Caco-2 (cell line): ENCODE measurements around the gene STUM. TPM values are rescaled to one million over a fixed set of nuclear protein-coding genes. Genes with fewer than 3 reads are reported as not detected.
A peak's percentile ranks its signal among the peaks of the same experiment; 100 is the strongest.

Experiments
- BruUV-seq: library from RNA; stranded (reverse); fragments of 400-500 nt; replicated peaks from 2 replicates; lab custom pipeline; 2021; lab: Mats Ljungman, UMichigan
- CTCF ChIA-PET: fragments of 300-600 bp; sonication (Branson Sonifier 250); formaldehyde crosslinking; loops from one replicate; lab custom pipeline; 2022; ENCODE audit warnings: antibody characterized with exemption; lab: Charles Lee
- POLR2A ChIA-PET: fragments of 300-600 bp; sonication (Branson Sonifier 250); formaldehyde crosslinking; loops from one replicate; lab custom pipeline; 2022; ENCODE audit warnings: antibody characterized with exemption; lab: Charles Lee
- DNase-seq, 2 experiments: peaks; one replicate each; pipeline versions ENCODE4 v3.0.0 to v3.0.0-alpha.2; 2020 to 2022
- H3K27me3 ChIP-seq: replicated peaks from 2 replicates; pipeline ENCODE4 v1.6.0; 2011; ENCODE audit warnings: low read length; ENCODE audit not compliant: control insufficient read depth, insufficient read depth
- H3K36me3 ChIP-seq: 2 replicates; pipeline ENCODE4 v1.5.1; 2011; ENCODE audit warnings: low read length; ENCODE audit not compliant: control insufficient read depth, insufficient read depth
- H3K4me1 ChIP-seq: fragments of 250-450 bp; sonication (Bioruptor Pico); 2 replicates; pipeline ENCODE4 v1.5.1; 2020; ENCODE audit warnings: mild to moderate bottlenecking
- H3K4me3 ChIP-seq: 2 replicates; pipeline ENCODE4 v1.5.1; 2011; ENCODE audit warnings: low read depth, mild to moderate bottlenecking, control low read depth, low read length
- H3K9me3 ChIP-seq: fragments of 250-450 bp; sonication (Bioruptor Pico); 2 replicates; pipeline ENCODE4 v1.5.1; 2020; ENCODE audit warnings: mild to moderate bottlenecking, moderate library complexity
- H3K27ac Mint-ChIP-seq: one replicate; pipeline ENCODE4 v1.8.0; 2022; ENCODE audit warnings: mixed read lengths; ENCODE audit not compliant: unreplicated experiment
- H3K27me3 Mint-ChIP-seq: one replicate; pipeline ENCODE4 v1.8.0; 2022; ENCODE audit warnings: mixed read lengths; ENCODE audit not compliant: insufficient read depth, unreplicated experiment
- H3K36me3 Mint-ChIP-seq: one replicate; pipeline ENCODE4 v1.8.0; 2022; ENCODE audit warnings: mild to moderate bottlenecking, mixed read lengths; ENCODE audit not compliant: insufficient read depth, unreplicated experiment
- H3K4me1 Mint-ChIP-seq: one replicate; pipeline ENCODE4 v1.8.0; 2022; ENCODE audit warnings: low read depth, mixed read lengths; ENCODE audit not compliant: unreplicated experiment
- H3K4me3 Mint-ChIP-seq: one replicate; pipeline ENCODE4 v1.8.0; 2022; ENCODE audit warnings: mild to moderate bottlenecking, moderate library complexity, mixed read lengths; ENCODE audit not compliant: unreplicated experiment
- H3K9me3 Mint-ChIP-seq: one replicate; pipeline ENCODE4 v1.8.0; 2022; ENCODE audit warnings: mixed read lengths; ENCODE audit not compliant: unreplicated experiment
- intact Hi-C: fragments of 100-400 bp; cut with micrococcal nuclease; formaldehyde crosslinking; loops from one replicate; pipeline ENCODE4 v1.10.0; 2022; ENCODE audit not compliant: unreplicated experiment
- total RNA-seq: library from RNA; stranded (reverse); gene quantifications from 2 replicates; pipeline ENCODE4 v1.2.3, GENCODE V29; 2022
- TF ChIP-seq, protein P1 (sequence below), 2 experiments: fragments of 200-600 bp in 1 of 2; IDR thresholded peaks; 1 replicate in 1 of 2; 2 replicates in 1 of 2; pipeline versions ENCODE4 v1.5.1 to v1.8.0; 2011 to 2022; ENCODE audit warnings: antibody characterized with exemption in 1 of 2, control low read depth in 1 of 2, inconsistent platforms in 1 of 2, low read depth in 1 of 2, low read length in 1 of 2, mild to moderate bottlenecking in 1 of 2, moderate library complexity in 1 of 2; ENCODE audit not compliant: insufficient read depth in 1 of 2, severe bottlenecking in 1 of 2, unreplicated experiment in 1 of 2

The STUM gene
- total RNA-seq, 1 experiment from 2014 or later, result 1.7 TPM

DNA sequence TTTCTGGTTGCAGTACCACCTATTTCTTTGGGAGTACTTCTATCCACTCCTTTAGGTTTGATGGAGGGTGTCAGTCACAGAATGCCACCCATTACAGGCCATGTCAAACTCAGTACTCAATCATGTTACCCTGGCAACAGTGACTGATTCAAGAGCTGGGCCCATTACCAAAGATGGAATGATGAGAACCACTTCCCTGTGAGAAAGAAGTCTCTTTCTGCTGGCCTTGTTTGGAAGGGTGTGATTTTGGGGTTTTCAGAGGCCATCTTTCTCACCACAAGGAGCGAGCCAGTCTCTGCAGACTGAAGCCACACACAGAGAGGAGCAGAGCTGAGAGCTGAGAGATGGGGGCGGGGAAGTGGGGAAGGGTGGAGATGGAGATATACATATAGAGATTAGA is 13.9 kb upstream of the STUM start:
- Histone ChIP-seq H3K4me1 (peaks cover 24% of the 10 kb centered on the region), H3K9me3 (no peaks in the 10 kb centered on the region), H3K36me3 (no peaks in the 10 kb centered on the region), H3K27me3 (no peaks in the 10 kb centered on the region), H3K4me3 (no peak overlapping the region)
- DNase-seq, result no peak
- TF ChIP-seq, protein P1, sequence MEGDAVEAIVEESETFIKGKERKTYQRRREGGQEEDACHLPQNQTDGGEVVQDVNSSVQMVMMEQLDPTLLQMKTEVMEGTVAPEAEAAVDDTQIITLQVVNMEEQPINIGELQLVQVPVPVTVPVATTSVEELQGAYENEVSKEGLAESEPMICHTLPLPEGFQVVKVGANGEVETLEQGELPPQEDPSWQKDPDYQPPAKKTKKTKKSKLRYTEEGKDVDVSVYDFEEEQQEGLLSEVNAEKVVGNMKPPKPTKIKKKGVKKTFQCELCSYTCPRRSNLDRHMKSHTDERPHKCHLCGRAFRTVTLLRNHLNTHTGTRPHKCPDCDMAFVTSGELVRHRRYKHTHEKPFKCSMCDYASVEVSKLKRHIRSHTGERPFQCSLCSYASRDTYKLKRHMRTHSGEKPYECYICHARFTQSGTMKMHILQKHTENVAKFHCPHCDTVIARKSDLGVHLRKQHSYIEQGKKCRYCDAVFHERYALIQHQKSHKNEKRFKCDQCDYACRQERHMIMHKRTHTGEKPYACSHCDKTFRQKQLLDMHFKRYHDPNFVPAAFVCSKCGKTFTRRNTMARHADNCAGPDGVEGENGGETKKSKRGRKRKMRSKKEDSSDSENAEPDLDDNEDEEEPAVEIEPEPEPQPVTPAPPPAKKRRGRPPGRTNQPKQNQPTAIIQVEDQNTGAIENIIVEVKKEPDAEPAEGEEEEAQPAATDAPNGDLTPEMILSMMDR (IDR thresholded peaks at IDR 0.05; ENCODE audit: insufficient read depth in 1 of 2, low read depth in 1 of 2, low read length in 1 of 2, severe bottlenecking in 1 of 2, unreplicated experiment in 1 of 2), result no peak
- Mint-ChIP-seq H3K27ac (peak overlapping the region; percentile 54), H3K27me3 (peaks cover 3% of the 10 kb centered on the region), H3K9me3 (peaks cover 9% of the 10 kb centered on the region), H3K4me1 (peaks cover 22% of the 10 kb centered on the region), H3K36me3 (no peaks in the 10 kb centered on the region), H3K4me3 (no peak overlapping the region)
- CTCF ChIA-PET, result interaction anchor here (0.6 to 1.3 kb wide), 2 partner anchors 9 to 13 kb away, joined by 3 read pairs; no protein-coding TSS in a partner anchor
- POLR2A ChIA-PET, result no interaction called here
- no TSS peak for BruUV-seq
- intact Hi-C loops, result no loop called here

DNA sequence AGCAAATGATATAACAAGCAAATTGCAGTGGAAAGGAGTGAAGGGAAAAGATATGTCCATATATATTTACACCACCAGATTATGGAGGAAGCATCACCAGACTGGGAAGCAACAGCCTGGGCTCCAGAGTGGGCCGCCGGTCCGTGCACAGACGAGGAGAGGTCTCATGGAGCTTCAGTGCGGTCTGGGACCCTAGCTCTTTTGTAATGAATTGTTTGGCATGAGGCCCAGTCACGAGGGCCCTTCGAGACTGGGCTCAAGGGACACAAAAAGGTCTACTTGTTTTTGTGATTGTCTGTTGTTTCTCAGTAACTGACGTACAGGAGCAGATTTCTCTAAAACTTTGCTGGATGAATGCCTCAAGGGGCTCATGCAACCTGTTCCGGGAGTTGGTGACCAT is 12.9 kb upstream of the STUM start:
- H3K27me3 ChIP-seq, result no peaks in the 10 kb centered on the region
- peaks cover 3% of the 10 kb centered on the region for H3K27me3 Mint-ChIP-seq
- intact Hi-C loops, result no loop called here

DNA sequence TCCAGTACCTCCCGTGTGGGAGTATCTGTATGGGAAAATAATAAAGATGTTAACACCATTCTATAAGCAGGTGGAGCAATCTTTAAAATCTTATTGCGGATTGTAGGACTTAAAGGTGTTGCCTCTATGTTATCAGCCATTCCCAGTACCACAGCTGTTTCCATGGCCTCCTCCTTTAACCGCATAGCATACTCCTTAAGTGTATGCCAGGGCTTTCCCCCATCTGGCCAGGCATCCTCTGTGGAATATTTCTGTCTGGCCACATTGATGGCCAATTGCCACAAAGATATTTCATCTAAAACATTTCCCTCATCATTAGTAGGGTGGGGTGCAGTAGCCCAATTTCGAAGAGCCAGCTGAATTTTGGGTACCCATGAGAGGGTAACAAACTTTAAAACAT is 7.3 kb upstream of the STUM start:
- ChIA-PET POLR2A (no interaction called here), CTCF (no interaction called here)
- Histone ChIP-seq H3K27me3 (no peaks in the 10 kb centered on the region), H3K9me3 (no peaks in the 10 kb centered on the region), H3K36me3 (no peaks in the 10 kb centered on the region), H3K4me3 (no peak overlapping the region), H3K4me1 (no peaks in the 10 kb centered on the region; the same call in 1 of the 2 replicates)
- Mint-ChIP-seq H3K27me3 (no peaks in the 10 kb centered on the region), H3K27ac (no peak overlapping the region), H3K9me3 (no peaks in the 10 kb centered on the region), H3K36me3 (no peaks in the 10 kb centered on the region), H3K4me3 (no peak overlapping the region), H3K4me1 (peaks cover 5% of the 10 kb centered on the region)
- intact Hi-C loops, result loop anchor here (10.0 kb wide), 1 partner anchor 284 kb away; no protein-coding TSS in a partner anchor
- no peak for DNase-seq
- TF ChIP-seq, protein P1 (IDR thresholded peaks at IDR 0.05; ENCODE audit: insufficient read depth in 1 of 2, low read depth in 1 of 2, low read length in 1 of 2, severe bottlenecking in 1 of 2, unreplicated experiment in 1 of 2), result no peak
- BruUV-seq, result no TSS peak

More for the DNA sequence above, 12.9 kb upstream of the STUM start:
- Mint-ChIP-seq H3K36me3 (no peaks in the 10 kb centered on the region), H3K4me3 (no peak overlapping the region), H3K27ac (no peak overlapping the region), H3K9me3 (peaks cover 9% of the 10 kb centered on the region), H3K4me1 (peaks cover 22% of the 10 kb centered on the region)
- TF ChIP-seq, protein P1 (IDR thresholded peaks at IDR 0.05; ENCODE audit: insufficient read depth in 1 of 2, low read depth in 1 of 2, low read length in 1 of 2, severe bottlenecking in 1 of 2, unreplicated experiment in 1 of 2), result no peak
- H3K4me3 ChIP-seq, result no peak overlapping the region
- ChIA-PET POLR2A (no interaction called here), CTCF (no interaction called here)
- BruUV-seq, result no TSS peak
- no peaks in the 10 kb centered on the region for H3K36me3 ChIP-seq
- no peak for DNase-seq
- H3K9me3 ChIP-seq, result no peaks in the 10 kb centered on the region
- H3K4me1 ChIP-seq, result peaks cover 24% of the 10 kb centered on the region
